Measurements from ENCODE around the gene ANTXRL.

DNA sequence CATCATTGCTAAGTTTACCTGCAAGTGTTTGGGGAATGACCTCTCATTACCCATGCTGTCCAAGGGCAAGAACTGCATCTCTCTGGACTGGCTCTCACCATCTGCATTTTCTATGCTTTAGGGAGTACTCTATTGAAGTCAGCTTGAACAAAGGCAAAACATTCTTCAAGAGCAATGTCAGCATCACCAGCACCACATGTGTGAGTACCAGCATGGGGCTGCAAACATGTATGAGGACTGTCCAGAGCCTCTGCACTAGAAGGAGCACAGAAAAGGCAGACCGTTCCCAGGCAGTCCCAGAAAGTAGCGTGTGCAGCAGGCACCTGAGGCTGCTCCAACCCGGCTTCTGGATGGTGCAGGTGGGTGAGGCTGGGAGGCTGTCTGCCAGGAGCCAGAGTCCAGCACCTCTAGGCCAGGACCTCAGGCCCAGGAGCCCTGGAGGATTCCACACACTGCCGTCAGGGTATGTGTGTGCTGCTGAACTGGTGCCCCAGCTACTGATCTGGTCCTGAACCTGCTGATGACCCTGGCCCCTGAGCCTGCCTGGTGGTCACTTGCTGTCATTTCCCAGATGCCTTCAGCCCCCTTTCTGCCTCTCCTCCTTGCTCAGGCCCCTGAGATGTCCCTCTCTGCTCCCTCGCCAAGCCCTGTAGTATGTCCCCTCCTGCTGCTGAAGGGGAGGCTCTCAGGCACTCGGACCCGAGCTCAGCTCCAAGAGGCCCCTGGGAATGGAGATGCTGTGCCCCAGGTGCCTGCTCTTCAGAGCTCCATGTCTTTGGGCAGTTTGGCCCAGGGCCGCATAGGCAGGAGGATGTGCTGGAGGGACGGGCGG, 20.7 kb downstream of the ANTXRL start:
- TF ChIP-seq, protein P1, sequence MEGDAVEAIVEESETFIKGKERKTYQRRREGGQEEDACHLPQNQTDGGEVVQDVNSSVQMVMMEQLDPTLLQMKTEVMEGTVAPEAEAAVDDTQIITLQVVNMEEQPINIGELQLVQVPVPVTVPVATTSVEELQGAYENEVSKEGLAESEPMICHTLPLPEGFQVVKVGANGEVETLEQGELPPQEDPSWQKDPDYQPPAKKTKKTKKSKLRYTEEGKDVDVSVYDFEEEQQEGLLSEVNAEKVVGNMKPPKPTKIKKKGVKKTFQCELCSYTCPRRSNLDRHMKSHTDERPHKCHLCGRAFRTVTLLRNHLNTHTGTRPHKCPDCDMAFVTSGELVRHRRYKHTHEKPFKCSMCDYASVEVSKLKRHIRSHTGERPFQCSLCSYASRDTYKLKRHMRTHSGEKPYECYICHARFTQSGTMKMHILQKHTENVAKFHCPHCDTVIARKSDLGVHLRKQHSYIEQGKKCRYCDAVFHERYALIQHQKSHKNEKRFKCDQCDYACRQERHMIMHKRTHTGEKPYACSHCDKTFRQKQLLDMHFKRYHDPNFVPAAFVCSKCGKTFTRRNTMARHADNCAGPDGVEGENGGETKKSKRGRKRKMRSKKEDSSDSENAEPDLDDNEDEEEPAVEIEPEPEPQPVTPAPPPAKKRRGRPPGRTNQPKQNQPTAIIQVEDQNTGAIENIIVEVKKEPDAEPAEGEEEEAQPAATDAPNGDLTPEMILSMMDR (IDR thresholded peaks at IDR 0.05; ENCODE audit: insufficient read depth, low read length): no peak
- TF ChIP-seq POLR2AphosphoS5 (IDR thresholded peaks at IDR 0.05; ENCODE audit: low read depth): no peak
- TF ChIP-seq, protein P2, sequence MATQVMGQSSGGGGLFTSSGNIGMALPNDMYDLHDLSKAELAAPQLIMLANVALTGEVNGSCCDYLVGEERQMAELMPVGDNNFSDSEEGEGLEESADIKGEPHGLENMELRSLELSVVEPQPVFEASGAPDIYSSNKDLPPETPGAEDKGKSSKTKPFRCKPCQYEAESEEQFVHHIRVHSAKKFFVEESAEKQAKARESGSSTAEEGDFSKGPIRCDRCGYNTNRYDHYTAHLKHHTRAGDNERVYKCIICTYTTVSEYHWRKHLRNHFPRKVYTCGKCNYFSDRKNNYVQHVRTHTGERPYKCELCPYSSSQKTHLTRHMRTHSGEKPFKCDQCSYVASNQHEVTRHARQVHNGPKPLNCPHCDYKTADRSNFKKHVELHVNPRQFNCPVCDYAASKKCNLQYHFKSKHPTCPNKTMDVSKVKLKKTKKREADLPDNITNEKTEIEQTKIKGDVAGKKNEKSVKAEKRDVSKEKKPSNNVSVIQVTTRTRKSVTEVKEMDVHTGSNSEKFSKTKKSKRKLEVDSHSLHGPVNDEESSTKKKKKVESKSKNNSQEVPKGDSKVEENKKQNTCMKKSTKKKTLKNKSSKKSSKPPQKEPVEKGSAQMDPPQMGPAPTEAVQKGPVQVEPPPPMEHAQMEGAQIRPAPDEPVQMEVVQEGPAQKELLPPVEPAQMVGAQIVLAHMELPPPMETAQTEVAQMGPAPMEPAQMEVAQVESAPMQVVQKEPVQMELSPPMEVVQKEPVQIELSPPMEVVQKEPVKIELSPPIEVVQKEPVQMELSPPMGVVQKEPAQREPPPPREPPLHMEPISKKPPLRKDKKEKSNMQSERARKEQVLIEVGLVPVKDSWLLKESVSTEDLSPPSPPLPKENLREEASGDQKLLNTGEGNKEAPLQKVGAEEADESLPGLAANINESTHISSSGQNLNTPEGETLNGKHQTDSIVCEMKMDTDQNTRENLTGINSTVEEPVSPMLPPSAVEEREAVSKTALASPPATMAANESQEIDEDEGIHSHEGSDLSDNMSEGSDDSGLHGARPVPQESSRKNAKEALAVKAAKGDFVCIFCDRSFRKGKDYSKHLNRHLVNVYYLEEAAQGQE (IDR thresholded peaks at IDR 0.05; ENCODE audit: insufficient replicate concordance, low read depth): no peak

All from HL-60 (cell line).